ENCODE measurements around the gene CPSF7. TPM values are rescaled to one million over a fixed set of nuclear protein-coding genes. Genes with fewer than 3 reads are reported as not detected.

Gene CPSF7
- total RNA-seq, 1 donor from 2014 or later = 80.0 TPM

- Mint-ChIP-seq H3K4me3 (ENCODE audit: unreplicated experiment) (no peak overlapping the region), H3K36me3 (ENCODE audit: unreplicated experiment) (peaks cover 35% of the 10 kb centered on the region), H3K27ac (ENCODE audit: unreplicated experiment) (peak overlapping the region; percentile 10), H3K27me3 (ENCODE audit: unreplicated experiment) (no peaks in the 10 kb centered on the region), H3K9me3 (ENCODE audit: unreplicated experiment) (no peaks in the 10 kb centered on the region), H3K4me1 (ENCODE audit: unreplicated experiment) (no peaks in the 10 kb centered on the region)
- TF ChIP-seq, protein P1, sequence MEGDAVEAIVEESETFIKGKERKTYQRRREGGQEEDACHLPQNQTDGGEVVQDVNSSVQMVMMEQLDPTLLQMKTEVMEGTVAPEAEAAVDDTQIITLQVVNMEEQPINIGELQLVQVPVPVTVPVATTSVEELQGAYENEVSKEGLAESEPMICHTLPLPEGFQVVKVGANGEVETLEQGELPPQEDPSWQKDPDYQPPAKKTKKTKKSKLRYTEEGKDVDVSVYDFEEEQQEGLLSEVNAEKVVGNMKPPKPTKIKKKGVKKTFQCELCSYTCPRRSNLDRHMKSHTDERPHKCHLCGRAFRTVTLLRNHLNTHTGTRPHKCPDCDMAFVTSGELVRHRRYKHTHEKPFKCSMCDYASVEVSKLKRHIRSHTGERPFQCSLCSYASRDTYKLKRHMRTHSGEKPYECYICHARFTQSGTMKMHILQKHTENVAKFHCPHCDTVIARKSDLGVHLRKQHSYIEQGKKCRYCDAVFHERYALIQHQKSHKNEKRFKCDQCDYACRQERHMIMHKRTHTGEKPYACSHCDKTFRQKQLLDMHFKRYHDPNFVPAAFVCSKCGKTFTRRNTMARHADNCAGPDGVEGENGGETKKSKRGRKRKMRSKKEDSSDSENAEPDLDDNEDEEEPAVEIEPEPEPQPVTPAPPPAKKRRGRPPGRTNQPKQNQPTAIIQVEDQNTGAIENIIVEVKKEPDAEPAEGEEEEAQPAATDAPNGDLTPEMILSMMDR (IDR thresholded peaks at IDR 0.05) = no peak
- DNase-seq (ENCODE audit: extremely low spot score, unreplicated experiment) = no peak
Measured at GRCh38 chr11:61404641-61405040, 25.1 kb downstream of the CPSF7 start.

DNA sequence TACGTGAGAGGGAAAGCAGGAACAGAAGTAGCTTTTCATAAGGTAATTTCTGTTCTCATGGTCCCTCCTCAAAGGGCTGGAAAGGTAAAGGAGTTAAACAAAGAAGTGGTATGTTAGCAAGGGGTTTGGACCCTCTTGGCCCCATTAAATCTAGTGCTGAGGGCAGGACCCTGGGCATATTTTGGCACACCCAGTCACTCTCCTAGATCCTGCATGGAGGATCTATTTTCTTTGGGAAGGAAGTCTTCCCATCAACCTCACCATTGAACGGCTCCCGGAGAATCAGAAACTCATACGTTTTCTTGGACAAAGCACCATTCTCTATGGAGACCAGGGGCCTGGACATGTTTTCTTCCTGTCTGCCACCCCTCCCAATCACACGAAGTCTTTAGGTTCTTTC lies 25.7 kb downstream of the CPSF7 start:
- Mint-ChIP-seq H3K4me1 (ENCODE audit: unreplicated experiment) (no peaks in the 10 kb centered on the region), H3K27ac (ENCODE audit: unreplicated experiment) (no peak overlapping the region), H3K36me3 (ENCODE audit: unreplicated experiment) (peaks cover 31% of the 10 kb centered on the region), H3K4me3 (ENCODE audit: unreplicated experiment) (no peak overlapping the region), H3K9me3 (ENCODE audit: unreplicated experiment) (no peaks in the 10 kb centered on the region), H3K27me3 (ENCODE audit: unreplicated experiment) (no peaks in the 10 kb centered on the region)
- TF ChIP-seq, protein P1 (IDR thresholded peaks at IDR 0.05) = no peak
- DNase-seq (ENCODE audit: extremely low spot score, unreplicated experiment) = no peak

DNA sequence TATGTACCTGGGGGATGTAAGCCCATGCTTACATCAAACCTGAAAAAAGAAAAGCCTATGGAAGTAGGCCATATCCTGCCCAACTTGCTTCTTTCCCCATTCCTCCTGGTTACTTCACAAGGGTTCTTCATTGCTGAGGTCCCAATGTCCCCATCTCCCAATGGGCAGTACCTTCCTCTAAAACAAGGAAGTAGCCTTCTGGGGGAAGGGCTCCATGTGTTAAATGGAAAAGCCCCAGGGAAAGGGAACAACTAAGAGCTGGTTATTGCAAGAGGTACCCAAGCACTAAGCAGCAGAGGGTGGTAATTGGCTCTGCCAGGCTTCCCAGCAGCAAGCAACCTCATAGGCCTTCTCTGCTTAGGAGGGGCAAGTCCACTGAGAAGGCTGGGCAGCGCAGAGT lies 26.1 kb downstream of the CPSF7 start:
- TF ChIP-seq, protein P1 (IDR thresholded peaks at IDR 0.05) = no peak
- H3K4me1 Mint-ChIP-seq (ENCODE audit: unreplicated experiment) = no peaks in the 10 kb centered on the region
- peaks cover 30% of the 10 kb centered on the region for H3K36me3 Mint-ChIP-seq (ENCODE audit: unreplicated experiment)
- H3K27me3 Mint-ChIP-seq (ENCODE audit: unreplicated experiment) = no peaks in the 10 kb centered on the region
- H3K27ac Mint-ChIP-seq (ENCODE audit: unreplicated experiment) = no peak overlapping the region
- H3K9me3 Mint-ChIP-seq (ENCODE audit: unreplicated experiment) = no peaks in the 10 kb centered on the region
- DNase-seq (ENCODE audit: extremely low spot score, unreplicated experiment) = no peak
- no peak overlapping the region for H3K4me3 Mint-ChIP-seq (ENCODE audit: unreplicated experiment)

DNA sequence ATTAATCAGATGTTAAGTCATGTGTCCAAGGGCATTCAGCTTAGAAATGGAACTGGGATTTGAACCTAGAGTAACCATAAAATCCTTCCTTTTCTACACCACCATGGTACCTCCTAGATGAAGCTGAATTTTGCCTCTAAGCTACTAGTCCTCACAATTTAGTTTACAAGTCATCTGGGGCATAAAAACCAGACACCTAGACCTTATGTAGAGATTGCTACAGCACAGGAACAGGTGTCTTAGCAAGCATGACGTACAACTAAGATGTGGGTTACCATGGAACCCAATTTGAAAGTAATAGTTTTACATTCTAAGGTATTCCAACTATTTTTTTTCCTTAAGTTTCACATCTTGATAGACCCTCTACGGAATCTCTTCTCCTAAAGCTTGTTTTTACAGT lies 28.2 kb downstream of the CPSF7 start:
- H3K4me1 Mint-ChIP-seq (ENCODE audit: unreplicated experiment) = no peaks in the 10 kb centered on the region
- H3K9me3 Mint-ChIP-seq (ENCODE audit: unreplicated experiment) = no peaks in the 10 kb centered on the region
- DNase-seq (ENCODE audit: extremely low spot score, unreplicated experiment) = no peak
- H3K4me3 Mint-ChIP-seq (ENCODE audit: unreplicated experiment) = no peak overlapping the region
- H3K27ac Mint-ChIP-seq (ENCODE audit: unreplicated experiment) = peak overlapping the region; percentile 52
- no peaks in the 10 kb centered on the region for H3K27me3 Mint-ChIP-seq (ENCODE audit: unreplicated experiment)
- H3K36me3 Mint-ChIP-seq (ENCODE audit: unreplicated experiment) = peaks cover 22% of the 10 kb centered on the region
- TF ChIP-seq, protein P1 (IDR thresholded peaks at IDR 0.05) = no peak

DNA sequence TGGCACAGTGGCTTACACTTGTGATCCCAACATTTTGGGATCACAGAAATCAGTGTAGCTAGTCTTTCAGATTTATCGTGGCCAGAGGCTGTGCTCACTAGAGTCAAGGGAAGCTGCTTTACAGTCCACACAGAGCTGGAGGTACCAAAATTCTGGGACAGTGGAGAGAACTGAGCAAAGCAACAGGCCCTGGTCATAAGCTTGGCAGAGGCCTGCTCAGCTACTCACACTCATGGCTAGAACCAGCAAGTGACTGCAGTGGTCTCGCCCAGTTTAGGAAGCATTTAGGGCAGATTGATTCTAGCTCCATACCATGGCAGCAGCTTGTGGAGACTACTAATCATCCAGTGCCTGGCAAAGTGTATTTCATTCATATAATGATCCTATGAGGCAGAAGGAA lies 28.6 kb downstream of the CPSF7 start:
- H3K36me3 Mint-ChIP-seq (ENCODE audit: unreplicated experiment) = peaks cover 22% of the 10 kb centered on the region
- H3K27ac Mint-ChIP-seq (ENCODE audit: unreplicated experiment) = peak overlapping the region; percentile 8

More for the DNA sequence above, 28.6 kb downstream of the CPSF7 start:
- Mint-ChIP-seq H3K4me3 (ENCODE audit: unreplicated experiment) (no peak overlapping the region), H3K4me1 (ENCODE audit: unreplicated experiment) (no peaks in the 10 kb centered on the region), H3K27me3 (ENCODE audit: unreplicated experiment) (no peaks in the 10 kb centered on the region), H3K9me3 (ENCODE audit: unreplicated experiment) (no peaks in the 10 kb centered on the region)
- DNase-seq (ENCODE audit: extremely low spot score, unreplicated experiment) = no peak
- TF ChIP-seq, protein P1 (IDR thresholded peaks at IDR 0.05) = no peak

All from osteocyte (in vitro differentiated cells).